Spleen (tissue), 11 donors: ENCODE data around the gene CFAP119. TPM values are rescaled to one million over a fixed set of nuclear protein-coding genes. Genes with fewer than 3 reads are reported as not detected.

Experiments used
- DNase-seq: peaks from one replicate; pipeline ENCODE4 v3.0.0-alpha.2; 2020
- H3K27ac ChIP-seq, 8 donors: fragments of 200-600 bp; sonication (generic) in 7 of 8; 1 replicate in 4 of 8; 2 replicates in 4 of 8; pipeline versions ENCODE4 v1.5.0 to v1.8.0; 2016 to 2021; ENCODE audit warnings: inconsistent platforms in 4 of 8, mild to moderate bottlenecking in 4 of 8, moderate library complexity in 1 of 8
- H3K27me3 ChIP-seq, 7 donors: fragments of 200-600 bp; sonication (generic) in 6 of 7; replicated peaks in 1 of 7; 1 replicate in 4 of 7; 2 replicates in 3 of 7; pipeline versions ENCODE4 v1.5.0 to v1.8.0; 2016 to 2021; ENCODE audit warnings: inconsistent platforms in 3 of 7, mild to moderate bottlenecking in 1 of 7
- H3K36me3 ChIP-seq, 6 donors: fragments of 200-600 bp; sonication (generic) in 5 of 6; 1 replicate in 4 of 6; 2 replicates in 2 of 6; pipeline versions ENCODE4 v1.5.0 to v1.8.0; 2016 to 2021; ENCODE audit warnings: inconsistent platforms in 2 of 6
- H3K4me1 ChIP-seq, 6 donors: fragments of 200-600 bp; sonication (generic) in 5 of 6; 1 replicate in 3 of 6; 2 replicates in 3 of 6; pipeline versions ENCODE4 v1.5.0 to v1.8.0; 2016 to 2021; ENCODE audit warnings: inconsistent platforms in 3 of 6
- H3K4me3 ChIP-seq, 8 donors: fragments of 200-600 bp; sonication (generic) in 7 of 8; 1 replicate in 4 of 8; 2 replicates in 4 of 8; pipeline versions ENCODE4 v1.5.0 to v1.8.0; 2016 to 2021; ENCODE audit warnings: inconsistent platforms in 4 of 8, mild to moderate bottlenecking in 4 of 8, moderate library complexity in 2 of 8
- H3K9me3 ChIP-seq, 8 donors: fragments of 200-600 bp; sonication (generic) in 7 of 8; 1 replicate in 4 of 8; 2 replicates in 4 of 8; pipeline versions ENCODE4 v1.5.0 to v1.8.0; 2016 to 2021; ENCODE audit warnings: inconsistent platforms in 4 of 8
- CTCF ChIP-seq, 11 experiments: fragments of 200-600 bp in 7 of 11; fragments of 450-650 bp in 4 of 11; sonication (generic) in 4 of 11; IDR thresholded peaks in 8 of 11; conservative IDR thresholded peaks in 3 of 11; 1 replicate in 7 of 11; 2 replicates in 4 of 11; pipeline versions ENCODE4 v1.4.0 to v1.8.0; 2016 to 2021; ENCODE audit warnings: antibody characterized with exemption in 11 of 11, inconsistent platforms in 4 of 11, mild to moderate bottlenecking in 1 of 11
- POLR2A ChIP-seq, 3 donors: fragments of 450-650 bp; IDR thresholded peaks; one replicate each; pipeline ENCODE4 v1.5.1; 2017; ENCODE audit warnings: antibody characterized with exemption in 3 of 3, mild to moderate bottlenecking in 1 of 3
- POLR2AphosphoS5 ChIP-seq, 3 donors: sonication (generic); formaldehyde crosslinking; IDR thresholded peaks; one replicate each; pipeline ENCODE4 v1.5.1; 2017; ENCODE audit warnings: antibody characterized with exemption in 3 of 3
- WGBS, 5 donors: extraction: QIAGEN DNeasy Blood & Tissue Kit in 3 of 5; methylation state at CpG; one replicate each; pipeline versions ENCODE4 v1.1.5 to v1.1.7; 2013 to 2018; 5-methylcytosine and 5-hydroxymethylcytosine counted together
- intact Hi-C: fragments of 100-400 bp; cut with DNase I; formaldehyde crosslinking; loops from one replicate; pipeline ENCODE4 v1.15.0; 2023; ENCODE audit warnings: low total_unique reads
- polyA plus RNA-seq, 3 donors: library from polyadenylated mRNA; stranded (reverse); fragments of 200-250 nt; gene quantifications; one replicate each; pipeline ENCODE4 v1.2.1, GENCODE V29; 2013
- total RNA-seq, 7 donors: library from RNA; depleted of rRNA in 3 of 7; stranded (reverse); fragments of >200 nt in 3 of 7; fragmentation: NEBNext Ultra II Directional in 4 of 7; extraction: Animal tissue kit (Norgen Biotek cat#: 25700) in 4 of 7; gene quantifications; one replicate each; pipeline versions ENCODE4 v1.1.0 to v1.2.1, GENCODE V29; 2016 to 2021
- donor health status: healthy with polysubstance abuse.
- donor health status: DM: no; HTN: no; CAD: no; lungs with moderate emphysema.
- donor health status: DM: no; HTN: no; CAD: no.
- donor health status: Bipolar disorder and iron deficiency.
- donor health status: healthy.
- donor health status: DM: no; HTN: no; CAD: no.
- donor health status: DM: yes; HTN: yes; CAD: no.

CFAP119 gene
- total and polyA plus RNA-seq, 10 donors, result 3.1 to 15.5 (median 4.5) TPM

- TF ChIP-seq POLR2AphosphoS5 (IDR thresholded peaks at IDR 0.05) (peak in 1 of 3 donors; percentile 36), POLR2A (IDR thresholded peaks at IDR 0.05) (no peak), CTCF (IDR thresholded peaks at IDR 0.05 in 8 of 11, conservative IDR thresholded peaks at IDR 0.05 in 3 of 11) (no peak)
- Histone ChIP-seq H3K9me3 (no peaks in the 10 kb centered on the region), H3K4me1 (peaks cover 0 to 28% (median 17%) of the 10 kb centered on the region in 6 donors), H3K27ac (peak overlapping the region in 1 of 8 donors; percentile 5), H3K36me3 (peaks cover 15 to 100% (median 72%) of the 10 kb centered on the region in 6 donors), H3K27me3 (no peaks in the 10 kb centered on the region), H3K4me3 (no peak overlapping the region)
- DNase-seq, result peak; percentile 74
- intact Hi-C loops, result no loop called here
- WGBS, 5 donors, result 90 to 96% (median 92%) methylated on average over 13 to 17 of the region's 17 CpGs
Measured at GRCh38 chr16:30736995-30737793, 24.7 kb downstream of the CFAP119 start.

- H3K9me3 ChIP-seq, result no peaks in the 10 kb centered on the region
- WGBS, 5 donors, result 89 to 98% (median 90%) methylated on average over 3 of the region's 3 CpGs
- H3K27ac ChIP-seq, result no peak overlapping the region
- DNase-seq, result no peak
- H3K27me3 ChIP-seq, result no peaks in the 10 kb centered on the region
- intact Hi-C loops, result no loop called here
- H3K4me3 ChIP-seq, result no peak overlapping the region
- peaks cover 0 to 15% (median 3%) of the 10 kb centered on the region in 6 donors for H3K4me1 ChIP-seq
- peaks cover 17 to 100% (median 82%) of the 10 kb centered on the region in 6 donors for H3K36me3 ChIP-seq
- TF ChIP-seq POLR2AphosphoS5 (IDR thresholded peaks at IDR 0.05), result no peak
- no peak for TF ChIP-seq POLR2A (IDR thresholded peaks at IDR 0.05)
- TF ChIP-seq CTCF (IDR thresholded peaks at IDR 0.05 in 8 of 11, conservative IDR thresholded peaks at IDR 0.05 in 3 of 11), result no peak
Measured at GRCh38 chr16:30731411-30731810, 30.5 kb downstream of the CFAP119 start.

- DNase-seq, result peak; percentile 75
- TF ChIP-seq POLR2AphosphoS5 (IDR thresholded peaks at IDR 0.05), result peak in 2 of 3 donors; percentile 42 to 66
- no peak for TF ChIP-seq CTCF (IDR thresholded peaks at IDR 0.05 in 8 of 11, conservative IDR thresholded peaks at IDR 0.05 in 3 of 11)
- peaks cover 3 to 34% (median 19%) of the 10 kb centered on the region in 6 donors for H3K4me1 ChIP-seq
- peaks cover 14 to 100% (median 81%) of the 10 kb centered on the region in 6 donors for H3K36me3 ChIP-seq
- no peaks in the 10 kb centered on the region for H3K27me3 ChIP-seq
- peak overlapping the region in 2 of 8 donors; percentile 10 to 49 for H3K27ac ChIP-seq
- intact Hi-C loops, result loop anchor here (10.0 kb wide), 1 partner anchor 46 kb away; no protein-coding TSS in a partner anchor
- 76 to 86% (median 84%) methylated on average over 15 to 17 of the region's 17 CpGs for WGBS, 5 donors
- H3K9me3 ChIP-seq, result no peaks in the 10 kb centered on the region
- H3K4me3 ChIP-seq, result no peak overlapping the region
Measured at GRCh38 chr16:30728899-30729672, 32.8 kb downstream of the CFAP119 start.
